ENCODE data around the gene ANGPTL3.
"Not testable (repeated sequence)": the region's sequence is repeated elsewhere in the genome, so short reads cannot be mapped to it uniquely, and the experiment has no call there.

Gene ANGPTL3, protein sequence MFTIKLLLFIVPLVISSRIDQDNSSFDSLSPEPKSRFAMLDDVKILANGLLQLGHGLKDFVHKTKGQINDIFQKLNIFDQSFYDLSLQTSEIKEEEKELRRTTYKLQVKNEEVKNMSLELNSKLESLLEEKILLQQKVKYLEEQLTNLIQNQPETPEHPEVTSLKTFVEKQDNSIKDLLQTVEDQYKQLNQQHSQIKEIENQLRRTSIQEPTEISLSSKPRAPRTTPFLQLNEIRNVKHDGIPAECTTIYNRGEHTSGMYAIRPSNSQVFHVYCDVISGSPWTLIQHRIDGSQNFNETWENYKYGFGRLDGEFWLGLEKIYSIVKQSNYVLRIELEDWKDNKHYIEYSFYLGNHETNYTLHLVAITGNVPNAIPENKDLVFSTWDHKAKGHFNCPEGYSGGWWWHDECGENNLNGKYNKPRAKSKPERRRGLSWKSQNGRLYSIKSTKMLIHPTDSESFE

DNA sequence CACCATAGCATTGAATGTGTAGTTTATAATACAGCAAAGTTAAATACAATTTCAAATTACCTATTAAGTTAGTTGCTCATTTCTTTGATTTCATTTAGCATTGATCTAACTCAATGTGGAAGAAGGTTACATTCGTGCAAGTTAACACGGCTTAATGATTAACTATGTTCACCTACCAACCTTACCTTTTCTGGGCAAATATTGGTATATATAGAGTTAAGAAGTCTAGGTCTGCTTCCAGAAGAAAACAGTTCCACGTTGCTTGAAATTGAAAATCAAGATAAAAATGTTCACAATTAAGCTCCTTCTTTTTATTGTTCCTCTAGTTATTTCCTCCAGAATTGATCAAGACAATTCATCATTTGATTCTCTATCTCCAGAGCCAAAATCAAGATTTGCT is at the start of gene ANGPTL3:
Gene ANGPTL3 (plus strand): TSS at position 240 of the 400 bp plus-strand sequence. CDS start 47 bp downstream, at position 287.
- no peak for DNase-seq

DNA sequence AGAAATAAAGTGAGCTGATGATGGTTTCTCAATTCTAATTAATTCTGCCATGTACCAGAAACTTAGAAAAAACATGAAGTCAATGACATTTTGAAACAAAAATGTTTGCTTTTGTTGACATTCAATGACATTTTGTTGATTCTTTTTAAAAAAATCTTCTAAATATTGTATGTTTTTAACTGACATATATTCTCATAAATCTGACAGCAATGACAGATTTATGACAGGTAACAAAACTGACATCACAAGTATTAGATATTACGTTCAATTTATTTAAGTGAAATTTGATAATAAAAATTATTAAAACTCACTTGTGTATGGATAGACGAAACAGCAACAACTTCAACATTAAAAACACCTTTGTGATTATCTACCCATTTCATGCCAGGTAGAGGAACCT is 36.0 kb upstream of the ANGPTL3 start:
- DNase-seq = no peak

DNA sequence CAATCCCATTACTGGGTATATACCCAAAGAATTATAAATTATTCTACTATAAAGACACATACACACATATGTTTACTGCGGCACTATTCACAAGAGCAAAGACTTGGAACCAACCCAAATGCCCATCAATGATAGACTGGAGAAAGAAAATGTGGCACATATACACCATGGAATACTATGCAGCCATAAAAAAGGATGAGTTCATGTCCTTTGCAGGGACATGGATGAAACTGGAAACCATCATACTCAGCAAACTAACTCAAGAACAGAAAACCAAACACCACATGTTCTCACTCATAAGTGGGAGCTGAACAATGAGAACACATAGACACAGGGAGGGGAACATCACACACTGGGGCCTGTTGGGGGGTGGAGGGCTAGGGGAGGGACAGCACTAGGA is 30.1 kb upstream of the ANGPTL3 start:
- not testable (repeated sequence) for DNase-seq

DNA sequence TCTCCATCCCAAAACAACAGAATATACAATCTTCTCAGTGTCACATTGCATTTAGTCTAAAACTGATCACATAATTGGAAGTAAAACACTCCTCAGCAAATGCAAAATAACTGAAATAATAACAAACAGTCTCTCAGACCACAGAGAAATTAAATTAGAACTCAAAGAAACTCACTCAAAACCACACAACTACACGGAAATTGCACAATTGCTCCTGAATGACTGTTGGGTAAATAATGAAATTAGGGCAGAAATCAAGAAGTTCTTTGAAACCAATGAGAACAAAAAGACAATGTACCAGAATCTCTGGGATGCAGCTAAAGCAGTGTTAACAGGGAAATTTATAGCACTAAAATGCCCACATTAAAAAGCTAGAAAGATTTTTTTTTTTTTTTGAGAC is 29.4 kb upstream of the ANGPTL3 start:
- DNase-seq = not testable (repeated sequence)

DNA sequence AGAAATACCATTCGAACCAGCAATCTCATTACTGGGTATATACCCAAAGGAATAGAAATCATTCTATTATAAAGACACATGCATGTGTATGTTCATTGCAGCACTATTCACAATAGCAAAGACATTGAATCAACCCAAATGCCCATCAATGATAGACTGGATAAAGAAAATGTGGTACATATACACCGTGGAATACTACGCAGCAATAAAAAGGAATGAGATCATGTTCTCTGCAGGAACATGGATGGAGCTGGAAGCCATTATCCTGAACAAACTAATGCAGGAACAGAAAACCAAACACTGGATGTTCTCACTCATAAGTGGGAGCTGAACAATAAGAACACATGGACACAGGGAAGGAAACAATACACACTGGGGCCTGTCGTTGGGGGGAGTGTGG is 25.8 kb upstream of the ANGPTL3 start:
- DNase-seq = not testable (repeated sequence)

DNA sequence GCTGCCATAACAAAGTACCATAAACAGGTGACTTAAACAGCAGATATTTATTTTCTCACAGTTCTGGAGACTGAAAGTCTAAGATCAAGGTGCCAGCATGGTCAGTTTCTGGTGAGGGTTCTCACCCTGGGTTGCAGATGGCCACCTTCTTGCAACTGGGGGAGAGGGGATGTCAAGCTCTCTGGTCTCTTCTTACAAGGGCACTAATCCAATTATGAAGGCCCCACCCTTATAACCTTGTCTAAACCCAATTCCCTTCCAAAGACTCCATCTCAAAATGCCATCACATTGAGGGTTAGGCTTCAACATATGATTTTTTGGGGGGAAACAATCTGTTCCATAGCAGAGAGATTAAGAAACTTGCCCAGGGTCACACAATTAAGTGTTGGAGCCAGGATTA is 24.8 kb upstream of the ANGPTL3 start:
- no peak for DNase-seq

DNA sequence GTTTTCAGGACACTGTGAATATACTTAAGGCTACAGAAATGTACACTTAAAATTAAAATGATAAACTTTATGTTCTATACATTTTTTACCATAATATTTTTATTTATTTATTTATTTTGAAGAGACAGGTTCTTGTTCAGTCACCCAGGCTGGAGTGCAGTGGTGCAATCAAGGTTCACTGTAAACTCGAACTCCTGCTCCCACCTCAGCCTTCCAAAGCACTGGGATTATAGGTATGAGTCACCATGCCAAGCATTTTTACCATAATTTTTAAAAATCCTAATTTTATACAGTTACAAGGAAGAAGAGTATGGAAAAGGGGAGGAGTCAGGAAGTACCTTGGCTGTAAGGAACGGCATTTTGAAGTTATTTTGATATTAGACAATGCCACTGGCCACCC is 23.6 kb upstream of the ANGPTL3 start:
- no peak for DNase-seq

DNA sequence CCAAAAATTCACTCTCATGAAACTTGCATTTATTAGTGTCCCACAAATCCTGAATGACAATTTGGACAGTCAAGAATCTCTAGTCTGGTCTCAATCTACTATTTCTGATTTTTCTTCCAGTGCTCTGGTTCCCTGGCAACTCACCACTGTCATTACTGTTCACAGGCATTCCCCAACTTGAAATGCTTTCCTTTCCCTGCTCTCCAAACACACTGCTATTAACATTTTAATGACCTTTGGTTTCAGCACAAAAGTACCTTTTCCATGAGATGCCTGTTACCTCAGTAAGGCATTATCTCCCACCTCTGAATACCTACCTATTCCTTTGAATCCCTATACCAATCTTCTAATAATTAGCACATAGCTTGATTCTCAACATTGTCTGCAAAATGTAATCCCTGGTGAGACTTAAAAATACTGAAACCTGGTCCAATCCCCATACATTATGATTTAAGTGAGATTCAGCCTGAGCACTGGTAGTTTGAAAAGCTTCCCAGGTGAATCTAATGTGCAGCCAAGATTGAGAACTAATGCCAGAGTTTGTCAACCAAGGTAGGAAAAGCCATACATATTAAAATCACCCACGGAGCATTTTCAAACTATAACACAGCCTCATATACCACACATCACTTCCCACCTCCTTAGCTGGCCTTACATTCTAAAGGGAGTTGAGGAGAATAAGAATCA is 11.7 kb upstream of the ANGPTL3 start:
- no peak for DNase-seq

DNA sequence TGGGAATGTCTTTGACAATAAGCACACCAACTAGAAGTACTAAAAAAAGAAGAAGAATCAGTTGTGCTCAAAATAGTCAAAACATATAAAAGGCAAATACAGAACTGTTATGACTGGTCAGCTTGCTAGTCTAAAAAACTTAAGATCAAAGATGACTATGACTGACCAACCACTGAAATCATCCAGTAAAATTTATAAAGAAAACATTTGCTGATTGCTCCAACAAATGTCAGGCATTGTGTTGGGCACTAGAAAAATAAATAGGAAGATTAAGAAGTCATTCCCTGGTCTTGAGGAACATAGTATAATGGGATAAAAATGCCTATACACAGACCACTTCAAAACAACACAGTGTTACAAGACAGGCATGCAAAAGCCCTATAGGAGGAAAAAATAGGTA is 9.3 kb upstream of the ANGPTL3 start:
- no peak for DNase-seq

DNA sequence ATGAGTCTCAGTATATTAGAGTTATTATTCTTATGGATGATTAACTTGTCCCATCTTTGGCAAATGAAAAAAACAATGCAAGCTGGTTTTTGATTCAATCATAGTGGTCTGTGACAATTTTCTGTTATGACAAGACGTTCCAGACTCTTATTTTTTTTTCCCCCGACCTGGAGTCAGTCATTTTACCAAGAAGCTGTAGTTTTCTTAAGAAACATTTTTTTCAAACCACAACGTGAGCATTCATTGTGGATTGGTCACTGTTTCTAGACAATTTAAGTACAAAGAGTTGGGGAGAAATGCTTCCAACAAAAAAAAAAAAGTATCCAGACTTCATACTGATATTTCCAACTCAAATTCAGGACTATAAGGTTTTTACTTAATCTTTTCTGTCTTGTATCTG is 8.0 kb upstream of the ANGPTL3 start:
- DNase-seq = no peak

DNA sequence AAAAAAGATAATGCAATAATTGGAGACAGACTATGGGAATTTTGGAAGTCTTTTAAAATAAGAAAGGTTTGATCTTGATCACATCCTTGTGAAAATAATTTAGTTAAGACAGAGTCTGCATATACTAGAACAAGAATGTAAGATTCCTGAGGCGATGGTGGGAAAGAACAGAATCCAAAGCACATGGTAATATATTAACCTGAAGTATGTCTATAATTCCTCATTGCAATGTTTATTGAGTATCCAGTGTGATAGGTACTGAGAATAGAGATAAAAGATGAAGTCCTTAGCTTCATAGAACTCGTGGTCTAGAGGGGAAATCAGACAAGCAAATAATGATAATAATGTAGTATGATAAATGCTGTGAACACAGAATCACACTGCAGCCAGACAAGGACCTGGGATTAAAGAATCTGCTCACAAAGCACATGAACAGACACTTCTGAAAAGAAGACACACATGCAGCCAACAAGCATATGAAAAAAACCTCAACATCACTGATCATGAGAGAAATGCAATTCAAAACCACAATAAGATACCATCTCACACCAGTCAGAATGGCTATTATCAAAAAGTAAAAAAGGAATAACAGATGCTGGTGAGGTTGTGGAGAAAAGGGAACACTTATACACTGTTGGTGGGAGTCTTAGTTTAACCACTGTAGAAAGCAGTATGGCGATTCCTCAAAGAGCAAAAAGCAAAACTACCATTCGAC is 6.9 kb upstream of the ANGPTL3 start:
- no peak for DNase-seq

DNA sequence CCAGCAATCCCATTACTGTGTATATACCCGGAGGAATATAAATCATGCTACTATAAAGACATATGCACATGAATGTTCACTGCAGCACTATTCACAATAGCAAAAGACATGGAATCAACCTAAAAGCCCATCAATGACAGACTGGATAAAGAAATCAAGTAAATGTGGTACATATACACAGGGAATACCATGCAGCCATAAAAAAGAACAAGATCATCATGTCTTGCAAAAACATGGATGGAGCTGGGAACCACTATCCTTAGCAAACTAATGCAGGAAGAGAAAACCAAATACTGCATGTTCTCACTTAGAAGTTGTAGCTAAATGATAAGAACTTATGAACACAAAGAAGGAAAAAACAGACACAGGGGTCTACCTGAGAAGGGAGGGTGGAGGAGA is 6.4 kb upstream of the ANGPTL3 start:
- DNase-seq = no peak

DNA sequence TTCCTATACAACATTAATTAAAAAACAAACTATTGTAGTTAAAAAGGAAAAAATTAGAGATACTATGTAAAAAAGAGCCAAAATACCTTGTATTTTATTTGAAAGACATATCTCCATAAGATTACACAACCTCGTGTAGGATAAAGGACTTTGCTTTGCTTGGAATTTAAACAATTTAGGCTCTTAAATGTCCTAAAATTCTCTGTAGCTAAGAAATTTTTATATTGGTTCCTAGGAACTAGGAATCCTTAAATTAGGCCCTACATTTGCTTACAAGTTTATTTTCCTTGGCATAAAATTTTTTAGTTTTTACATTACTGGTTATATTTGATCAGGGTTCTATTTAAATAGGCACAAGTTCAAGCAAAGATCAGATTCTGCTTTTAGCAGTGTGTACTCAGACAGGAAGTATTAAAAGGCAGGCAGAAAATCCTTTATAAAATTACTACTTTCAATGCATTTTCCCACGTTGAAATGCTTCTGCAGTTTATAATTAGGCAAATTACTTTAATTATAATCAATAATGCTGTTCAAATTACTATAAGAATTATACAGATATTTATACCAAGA is 3.4 kb upstream of the ANGPTL3 start:
- DNase-seq = no peak

DNA sequence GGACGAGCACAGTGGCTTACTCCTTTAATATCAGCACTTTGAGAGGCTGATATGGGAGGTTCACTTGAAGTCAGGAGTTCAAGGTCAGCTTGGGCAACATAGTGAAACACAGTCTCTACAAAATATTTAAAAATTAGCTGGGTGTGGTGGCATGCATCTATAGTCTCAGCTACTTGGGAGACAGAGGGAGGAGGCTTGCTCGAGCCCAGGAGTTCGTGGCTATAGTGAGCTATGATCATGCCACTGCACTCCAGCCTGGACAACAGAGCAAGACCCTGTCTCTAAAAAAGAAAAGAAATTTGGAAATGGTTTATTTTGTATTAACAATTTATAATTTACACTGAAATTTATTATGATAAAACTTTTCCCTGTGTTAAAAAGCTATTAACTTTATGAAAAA is 1.7 kb upstream of the ANGPTL3 start:
- no peak for DNase-seq

DNA sequence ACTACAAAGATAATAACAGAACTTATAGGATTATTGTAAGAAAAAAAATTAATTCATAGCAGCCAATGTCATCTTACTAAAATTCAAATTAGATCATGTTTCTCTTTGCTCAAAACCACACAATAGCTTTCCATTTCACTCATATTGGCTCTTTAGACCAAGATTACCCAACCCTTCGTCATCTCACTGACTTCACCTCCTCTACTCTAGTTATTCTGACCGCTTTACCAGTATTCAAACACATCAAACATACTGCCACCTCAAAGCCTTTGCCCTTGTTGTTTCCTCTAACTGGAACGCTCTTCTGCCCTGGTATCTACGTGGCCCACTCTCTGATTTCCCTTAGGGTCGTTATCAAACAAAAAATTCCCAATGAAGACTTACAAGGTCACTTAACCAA is 1.7 kb downstream of the ANGPTL3 start:
- DNase-seq = no peak

DNA sequence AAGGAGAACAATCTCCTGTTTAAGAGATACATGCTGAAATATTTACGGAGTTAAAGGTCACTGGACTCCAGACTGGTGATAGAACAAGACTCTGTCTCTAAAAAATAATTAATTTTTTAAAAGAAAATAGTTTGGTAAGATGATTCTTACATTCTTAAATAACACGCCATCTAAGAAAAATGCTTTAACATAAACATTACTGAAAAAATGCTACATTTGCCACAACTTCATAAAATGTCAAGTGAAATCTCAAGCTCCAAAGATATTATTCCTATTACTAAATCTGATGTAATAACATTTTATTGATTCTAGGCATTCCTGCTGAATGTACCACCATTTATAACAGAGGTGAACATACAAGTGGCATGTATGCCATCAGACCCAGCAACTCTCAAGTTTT is 4.1 kb downstream of the ANGPTL3 start:
- DNase-seq = no peak

DNA sequence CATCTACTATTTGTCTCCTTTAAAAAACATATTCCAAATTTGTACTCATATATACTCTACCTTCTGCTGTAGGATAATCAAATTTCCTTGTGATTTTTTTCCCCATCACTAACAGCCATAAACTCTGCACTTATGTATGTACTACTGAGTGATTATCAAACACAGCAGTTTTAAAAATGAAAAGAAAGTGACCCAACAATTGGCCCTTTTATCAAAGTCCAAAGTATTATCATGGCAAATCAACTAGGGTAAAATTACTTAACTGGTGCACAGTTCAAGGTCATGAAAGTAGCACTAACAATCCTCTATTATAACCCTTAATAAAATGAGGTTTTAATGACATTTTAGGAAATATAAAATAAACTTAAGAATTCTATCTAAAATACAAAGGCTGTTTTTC is 11.6 kb downstream of the ANGPTL3 start:
- no peak for DNase-seq

DNA sequence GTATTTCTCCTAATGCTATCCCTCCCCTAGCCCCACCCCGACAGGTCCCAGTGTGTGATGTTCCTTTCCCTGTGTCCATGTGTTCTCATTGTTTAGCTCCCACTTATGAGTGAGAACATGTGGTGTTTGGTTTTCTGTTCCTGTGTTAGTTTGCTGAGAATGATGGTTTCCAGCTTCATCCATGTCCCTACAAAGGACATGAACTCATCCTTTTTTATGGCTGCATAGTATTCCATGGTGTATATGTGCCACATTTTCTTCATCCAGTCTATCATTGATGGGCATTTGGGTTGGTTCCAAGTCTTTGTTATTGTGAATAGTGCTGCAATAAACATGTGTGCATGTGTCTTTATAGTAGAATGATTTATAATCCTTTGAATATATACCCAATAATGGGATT is 13.3 kb downstream of the ANGPTL3 start:
- not testable (repeated sequence) for DNase-seq

DNA sequence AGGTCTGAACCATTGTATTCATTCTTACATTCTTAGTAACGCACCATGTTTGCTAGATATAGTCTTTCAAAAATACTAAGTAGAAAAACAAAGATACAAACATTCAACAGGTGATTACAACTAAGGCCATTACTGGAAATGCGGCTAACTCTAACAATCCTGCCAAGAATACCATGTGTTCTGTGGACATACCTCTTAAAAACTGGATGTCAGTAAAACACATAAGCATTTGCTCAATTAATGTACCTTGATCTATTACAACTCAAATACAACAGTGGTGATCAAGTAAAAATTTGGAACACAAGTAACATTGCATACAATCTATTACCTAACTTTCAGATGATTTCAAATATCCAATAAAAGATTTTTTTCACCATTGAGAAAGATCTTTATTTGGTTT is 15.4 kb downstream of the ANGPTL3 start:
- DNase-seq = no peak

DNA sequence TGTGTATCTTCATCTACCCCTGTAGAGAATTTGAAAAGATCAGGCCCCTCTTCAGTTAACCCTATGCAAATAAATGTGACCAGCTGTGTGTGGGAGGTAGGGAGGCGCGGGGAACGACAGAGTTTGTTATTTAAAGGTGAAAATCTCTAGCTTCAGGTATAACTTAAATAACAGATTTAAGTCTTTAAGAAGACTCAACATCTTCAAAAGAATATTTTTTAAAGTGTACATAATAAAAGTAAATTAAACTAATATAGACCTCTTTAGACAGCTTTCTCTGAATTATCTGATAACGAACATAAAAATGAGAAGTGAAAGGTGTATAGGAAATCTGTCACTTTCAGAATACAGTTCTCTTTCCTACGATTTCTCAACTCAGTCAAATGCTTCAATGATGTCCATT is 16.0 kb downstream of the ANGPTL3 start:
- no peak for DNase-seq

DNA sequence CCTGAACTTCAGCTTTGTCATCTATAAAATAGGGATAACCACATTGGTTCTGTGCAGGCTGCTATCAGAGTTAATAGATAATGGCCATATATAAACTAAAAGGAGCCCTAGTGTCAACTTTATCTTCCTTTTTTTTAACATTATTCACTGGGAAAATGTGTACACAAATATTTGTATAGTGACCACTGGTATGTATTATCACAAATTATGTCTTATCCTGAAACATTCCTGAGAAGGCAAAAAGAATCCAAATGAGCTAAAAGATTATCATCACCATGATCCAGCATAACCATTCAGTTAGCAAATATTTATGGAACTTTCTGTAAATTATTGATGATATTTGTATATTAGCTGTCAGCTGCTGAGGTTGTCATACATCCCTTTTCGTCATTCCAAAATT is 16.6 kb downstream of the ANGPTL3 start:
- DNase-seq = no peak

DNA sequence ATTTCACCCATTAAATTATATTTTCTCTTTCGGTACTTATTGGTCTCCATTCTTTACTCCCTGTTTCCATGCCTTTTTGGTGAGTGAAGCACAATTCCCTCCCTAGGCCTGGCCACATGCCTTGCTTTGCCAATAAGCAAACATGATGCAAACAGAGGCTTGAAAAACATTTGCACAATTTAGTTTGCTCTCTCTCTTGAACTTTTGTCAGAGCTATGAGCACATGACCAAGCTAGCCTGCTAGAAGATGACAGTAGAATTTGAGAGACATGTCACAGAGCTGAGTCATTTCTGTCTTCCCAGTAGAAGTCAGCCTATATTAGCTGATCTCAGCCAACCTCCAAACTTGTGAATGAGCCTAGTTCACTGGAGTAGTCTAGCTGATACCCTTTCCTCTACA is 24.6 kb downstream of the ANGPTL3 start:
- no peak for DNase-seq

DNA sequence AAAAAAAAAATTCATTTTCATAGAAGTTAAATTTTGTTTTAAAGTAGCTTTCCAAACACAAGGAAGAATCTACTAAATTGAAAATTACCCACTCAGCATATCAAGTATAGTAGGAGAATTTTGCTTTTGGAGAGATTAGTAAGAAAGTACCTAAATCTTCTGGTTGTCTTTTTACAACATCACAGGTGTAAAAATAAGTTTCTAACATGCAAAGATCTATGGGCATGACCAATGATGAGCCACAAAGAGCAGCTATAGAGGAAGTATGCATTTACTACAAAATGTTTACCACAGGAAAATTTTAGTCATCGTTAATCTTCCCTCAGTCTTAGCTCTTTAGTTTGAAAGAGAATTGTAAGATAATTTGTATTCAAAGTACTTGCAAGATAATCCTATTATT is 28.1 kb downstream of the ANGPTL3 start:
- DNase-seq = no peak

DNA sequence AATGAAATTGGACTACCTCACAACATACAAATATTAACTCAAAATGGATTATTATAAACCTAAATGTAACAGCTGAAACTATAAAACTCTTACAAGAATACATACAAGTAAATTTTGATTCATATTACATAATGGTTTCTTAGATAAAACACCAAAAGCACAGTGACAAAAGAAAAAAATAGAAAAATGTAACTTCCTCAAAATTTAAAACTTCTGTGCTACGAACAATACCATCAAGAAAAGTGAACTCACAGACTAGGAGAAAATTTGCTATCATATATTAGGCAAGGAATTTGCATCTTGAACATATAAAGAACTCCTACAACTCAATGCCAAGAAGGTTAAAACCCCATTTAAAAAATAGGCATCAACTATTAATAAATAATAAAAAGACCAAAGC is 31.2 kb downstream of the ANGPTL3 start:
- DNase-seq = no peak

All from CD4-positive, alpha-beta T cell treated with Interleukin-12 subunit alpha and Interleukin-12 subunit beta, for 1 hour (primary cell).